Hematopoietic multipotent progenitor cell (in vitro differentiated cells): ENCODE data around the gene PRRT3. TPM values are rescaled to one million over a fixed set of nuclear protein-coding genes. Genes with fewer than 3 reads are reported as not detected.

Experiments used
- DNase-seq, 3 donors: peaks; one replicate each; pipeline ENCODE4 v3.0.0-alpha.2; 2011 to 2015; ENCODE audit warnings: low read depth in 2 of 3, low spot score in 2 of 3
- total RNA-seq: library from RNA; depleted of rRNA; stranded (reverse); fragments of >200 nt; gene quantifications from one replicate; pipeline ENCODE4 v1.2.3, GENCODE V29; 2012

PRRT3 gene
- total RNA-seq, 1 donor: 8.1 TPM

GRCh38 chr3:9928158-9928557, 24.1 kb downstream of the PRRT3 start:
- DNase-seq: no peak

- DNase-seq: no peak
Observed at GRCh38 chr3:9918261-9919038, 33.8 kb downstream of the PRRT3 start.

- DNase-seq: no peak
Observed at GRCh38 chr3:9917820-9918219, 34.4 kb downstream of the PRRT3 start.

- DNase-seq: peak in 2 of 3 donors; percentile 41 to 53
Observed at GRCh38 chr3:9916734-9917680, 35.2 kb downstream of the PRRT3 start, which contains the start of gene IL17RC. Gene IL17RC (plus strand): TSS chr3:9917098. CDS start chr3:9917316, 218 bp downstream.

- no peak for DNase-seq
Observed at GRCh38 chr3:9916346-9916733, 35.9 kb downstream of the PRRT3 start.

- DNase-seq: peak in 2 of 3 donors; percentile 46 to 52
Observed at GRCh38 chr3:9915254-9916141, 36.7 kb downstream of the PRRT3 start.

- DNase-seq: no peak
Observed at GRCh38 chr3:9914559-9915253, 37.5 kb downstream of the PRRT3 start.

GRCh38 chr3:9914011-9914410, 38.2 kb downstream of the PRRT3 start:
- no peak for DNase-seq

- no peak for DNase-seq
Observed at GRCh38 chr3:9913601-9914000, 38.6 kb downstream of the PRRT3 start.

GRCh38 chr3:9912294-9912935, 39.8 kb downstream of the PRRT3 start:
- DNase-seq: peak in 2 of 3 donors; percentile 71 to 81

GRCh38 chr3:9911863-9912262, 40.3 kb downstream of the PRRT3 start:
- no peak for DNase-seq

GRCh38 chr3:9909221-9910013, 42.8 kb downstream of the PRRT3 start:
- DNase-seq: no peak

GRCh38 chr3:9908286-9908685, 43.9 kb downstream of the PRRT3 start:
- no peak for DNase-seq

- no peak for DNase-seq
Observed at GRCh38 chr3:9906480-9906879, 45.7 kb downstream of the PRRT3 start.

- no peak for DNase-seq
Observed at GRCh38 chr3:9903904-9904303, 48.3 kb downstream of the PRRT3 start.

- DNase-seq: no peak
Observed at GRCh38 chr3:9903238-9903624, 49.0 kb downstream of the PRRT3 start.

- no peak for DNase-seq
Observed at GRCh38 chr3:9902372-9903237, 49.6 kb downstream of the PRRT3 start, which contains the start of gene IL17RE. Gene IL17RE (plus strand): TSS chr3:9902848. CDS start chr3:9902933, 85 bp downstream.

- DNase-seq: peak in 2 of 3 donors; percentile 53 to 58
Observed at GRCh38 chr3:9901967-9902366, 50.2 kb downstream of the PRRT3 start.
